H9 (cell line): ENCODE data around the gene C16orf87. TPM values are rescaled to one million over a fixed set of nuclear protein-coding genes. Genes with fewer than 3 reads are reported as not detected.

ENCODE experiments used
- DNase-seq: peaks from one replicate; pipeline ENCODE4 v3.0.0-alpha.2; 2017
- H2AFZ ChIP-seq: one replicate; pipeline ENCODE4 v1.6.1; 2013; ENCODE audit warnings: mild to moderate bottlenecking, low read length, control low read depth, moderate library complexity
- H2AK5ac ChIP-seq: 2 replicates; pipeline ENCODE4 v1.6.1; 2013; ENCODE audit warnings: low read length, control low read depth, mixed read lengths; ENCODE audit not compliant: insufficient read length
- H2BK120ac ChIP-seq: one replicate; pipeline ENCODE4 v1.6.1; 2013; ENCODE audit warnings: low read depth, mild to moderate bottlenecking, low read length, control low read depth, inconsistent platforms; ENCODE audit not compliant: poor library complexity, severe bottlenecking
- H2BK12ac ChIP-seq: 2 replicates; pipeline ENCODE4 v1.6.1; 2013; ENCODE audit warnings: low read length, control low read depth, mixed read lengths, low read depth; ENCODE audit not compliant: insufficient read length
- H2BK15ac ChIP-seq: 2 replicates; pipeline ENCODE4 v1.6.1; 2013; ENCODE audit warnings: low read depth, low read length, control low read depth
- H2BK20ac ChIP-seq: one replicate; pipeline ENCODE4 v1.6.1; 2013; ENCODE audit warnings: low read depth, mild to moderate bottlenecking, low read length, control low read depth, inconsistent platforms; ENCODE audit not compliant: poor library complexity, severe bottlenecking
- H2BK5ac ChIP-seq: 2 replicates; pipeline ENCODE4 v1.6.1; 2013; ENCODE audit warnings: low read length, control low read depth, mixed read lengths; ENCODE audit not compliant: insufficient read length
- H3K14ac ChIP-seq: 2 replicates; pipeline ENCODE4 v1.6.1; 2013; ENCODE audit warnings: low read length, control low read depth; ENCODE audit not compliant: insufficient read depth
- H3K18ac ChIP-seq: 2 replicates; pipeline ENCODE4 v1.6.1; 2013; ENCODE audit warnings: low read depth, mild to moderate bottlenecking, mixed read lengths, low read length, control low read depth; ENCODE audit not compliant: insufficient read length
- H3K23ac ChIP-seq: 2 replicates; pipeline ENCODE4 v1.6.1; 2013; ENCODE audit warnings: low read length, control low read depth, mixed read lengths, low read depth; ENCODE audit not compliant: insufficient read length
- H3K23me2 ChIP-seq: 2 replicates; pipeline ENCODE4 v1.6.1; 2013; ENCODE audit warnings: low read depth, mild to moderate bottlenecking, mixed read lengths, low read length, control low read depth; ENCODE audit not compliant: insufficient read length, poor library complexity, severe bottlenecking
- H3K27ac ChIP-seq: 2 replicates; pipeline ENCODE4 v1.5.1; 2013; ENCODE audit warnings: low read length, control low read depth, mixed read lengths, low read depth; ENCODE audit not compliant: insufficient read length
- H3K27me3 ChIP-seq: 2 replicates; pipeline ENCODE4 v1.6.1; 2013; ENCODE audit warnings: low read length, control low read depth, inconsistent platforms; ENCODE audit not compliant: insufficient read depth
- H3K4ac ChIP-seq: 2 replicates; pipeline ENCODE4 v1.6.1; 2013; ENCODE audit warnings: low read depth, mild to moderate bottlenecking, control low read depth, inconsistent platforms, low read length, moderate library complexity
- H3K4me1 ChIP-seq: 2 replicates; pipeline ENCODE4 v1.6.1; 2013; ENCODE audit warnings: low read length, control low read depth, inconsistent platforms; ENCODE audit not compliant: insufficient read depth
- H3K4me2 ChIP-seq: 2 replicates; pipeline ENCODE4 v1.6.1; 2013; ENCODE audit warnings: low read length, control low read depth, mixed read lengths; ENCODE audit not compliant: insufficient read length, insufficient read depth
- H3K56ac ChIP-seq: 2 replicates; pipeline ENCODE4 v1.6.1; 2013; ENCODE audit warnings: low read depth, mild to moderate bottlenecking, mixed read lengths, low read length, control low read depth; ENCODE audit not compliant: insufficient read length
- H3K79me1 ChIP-seq: 2 replicates; pipeline ENCODE4 v1.6.1; 2013; ENCODE audit warnings: low read depth, mild to moderate bottlenecking, moderate library complexity, low read length, control low read depth, inconsistent platforms; ENCODE audit not compliant: insufficient read depth, poor library complexity, severe bottlenecking
- H3K79me2 ChIP-seq: 2 replicates; pipeline ENCODE4 v1.6.1; 2013; ENCODE audit warnings: low read length, control low read depth, inconsistent platforms; ENCODE audit not compliant: insufficient read depth
- H3K9ac ChIP-seq: 2 replicates; pipeline ENCODE4 v1.6.1; 2013; ENCODE audit warnings: low read length, control low read depth, mixed read lengths; ENCODE audit not compliant: insufficient read length; ENCODE audit errors: extremely low read depth
- H3K9me3 ChIP-seq: one replicate; pipeline ENCODE4 v1.6.1; 2013; ENCODE audit warnings: low read depth, low read length, inconsistent platforms; ENCODE audit not compliant: control insufficient read depth
- H3T11ph ChIP-seq: one replicate; pipeline ENCODE4 v1.6.1; 2013; ENCODE audit warnings: mild to moderate bottlenecking, low read length, control low read depth, inconsistent platforms
- H4K20me1 ChIP-seq: one replicate; pipeline ENCODE4 v1.6.1; 2013; ENCODE audit not compliant: control insufficient read depth, insufficient read length, insufficient read depth
- H4K5ac ChIP-seq: 2 replicates; pipeline ENCODE4 v1.6.1; 2013; ENCODE audit warnings: low read depth, mild to moderate bottlenecking, mixed read lengths, low read length, control low read depth; ENCODE audit not compliant: insufficient read length
- H4K8ac ChIP-seq: replicated peaks from 2 replicates; pipeline ENCODE4 v1.6.1; 2013; ENCODE audit warnings: low read length, control low read depth, mixed read lengths, low read depth; ENCODE audit not compliant: insufficient read length
- H4K91ac ChIP-seq: 2 replicates; pipeline ENCODE4 v1.6.1; 2013; ENCODE audit warnings: low read depth, mild to moderate bottlenecking, moderate library complexity, mixed read lengths, low read length, control low read depth; ENCODE audit not compliant: insufficient read length
- H3K27ac Mint-ChIP-seq, 3 experiments: 2 replicates in 2 of 3; 3 replicates in 1 of 3; pipeline ENCODE4 v1.8.0; 2020 to 2021; ENCODE audit warnings: mixed read lengths in 3 of 3, mild to moderate bottlenecking in 1 of 3, moderate library complexity in 1 of 3
- H3K27me3 Mint-ChIP-seq: 2 replicates; pipeline ENCODE4 v1.8.0; 2021; ENCODE audit warnings: low read depth, mild to moderate bottlenecking, moderate library complexity, mixed read lengths
- H3K36me3 Mint-ChIP-seq, 3 experiments: 2 replicates in 2 of 3; 3 replicates in 1 of 3; pipeline ENCODE4 v1.8.0; 2020 to 2021; ENCODE audit warnings: low read depth in 3 of 3, mixed read lengths in 3 of 3; ENCODE audit not compliant: insufficient read depth in 1 of 3
- H3K4me1 Mint-ChIP-seq, 2 experiments: 2 replicates each; pipeline ENCODE4 v1.8.0; 2020; ENCODE audit warnings: mixed read lengths in 2 of 2
- H3K4me3 Mint-ChIP-seq, 2 experiments: 2 replicates in 1 of 2; 3 replicates in 1 of 2; pipeline ENCODE4 v1.8.0; 2020 to 2021; ENCODE audit warnings: mild to moderate bottlenecking in 2 of 2, mixed read lengths in 2 of 2, moderate library complexity in 1 of 2
- H3K9me3 Mint-ChIP-seq, 2 experiments: 2 replicates in 1 of 2; 3 replicates in 1 of 2; pipeline ENCODE4 v1.8.0; 2020; ENCODE audit warnings: mild to moderate bottlenecking in 2 of 2, mixed read lengths in 2 of 2, moderate library complexity in 1 of 2
- CTCF ChIP-seq: fragments of 200-600 bp; sonication (generic); conservative IDR thresholded peaks from 3 replicates; pipeline ENCODE4 v1.8.0; 2021; ENCODE audit warnings: antibody characterized with exemption, mild to moderate bottlenecking
- WGBS: extraction: QIAGEN DNeasy Blood & Tissue Kit; methylation state at CpG from one replicate; pipeline ENCODE4 v1.1.7; 2013; ENCODE audit warnings: missing lambda C conversion rate, low lambda C conversion rate, mixed read lengths; ENCODE audit not compliant: insufficient read length; ENCODE audit errors: extremely low coverage; 5-methylcytosine and 5-hydroxymethylcytosine counted together
- total RNA-seq: library from RNA; stranded (reverse); gene quantifications from 2 replicates; pipeline ENCODE4 v1.2.1, GENCODE V29; 2021

Gene C16orf87
- total RNA-seq, 1 experiment from 2014 or later, result 16.7 TPM

GRCh38 chr16:46862555-46863447 is 31.8 kb upstream of the C16orf87 start:
- Histone ChIP-seq H2AK5ac (no peak overlapping the region), H2AFZ (no peak overlapping the region), H2BK15ac (no peak overlapping the region), H3K9ac (no peak overlapping the region), H3K27me3 (no peaks in the 10 kb centered on the region), H2BK120ac (no peak overlapping the region), H2BK20ac (no peak overlapping the region), H4K8ac (no peak overlapping the region), H2BK5ac (no peak overlapping the region), H4K20me1 (no peaks in the 10 kb centered on the region), H3K18ac (no peak overlapping the region), H3K4ac (no peak overlapping the region), H3K27ac (no peak overlapping the region), H3K14ac (no peak overlapping the region), H3T11ph (no peak overlapping the region), H4K5ac (no peak overlapping the region), H4K91ac (no peak overlapping the region), H3K23ac (no peak overlapping the region), H2BK12ac (no peak overlapping the region), H3K9me3 (no peaks in the 10 kb centered on the region), H3K23me2 (no peaks in the 10 kb centered on the region), H3K4me1 (no peaks in the 10 kb centered on the region), H3K79me2 (no peaks in the 10 kb centered on the region), H3K4me2 (no peak overlapping the region), H3K79me1 (no peaks in the 10 kb centered on the region), H3K56ac (no peak overlapping the region)
- no CpG with 5 or more reads among the region's 16 CpGs for WGBS
- Mint-ChIP-seq H3K4me1 (peaks cover 5 to 6% of the 10 kb centered on the region in 2 experiments), H3K27me3 (no peaks in the 10 kb centered on the region; the same call in 1 of the 2 replicates), H3K4me3 (no peak overlapping the region), H3K27ac (no peak overlapping the region; a peak in 1 of 7 replicates), H3K36me3 (no peaks in the 10 kb centered on the region; a peak in 1 of 7 replicates), H3K9me3 (peaks cover 6 to 7% of the 10 kb centered on the region in 2 experiments; a peak in 3 of 5 replicates)
- DNase-seq, result no peak
- no peak for TF ChIP-seq CTCF
